ENCODE measurements around the gene PATL2.

PATL2 gene

DNA sequence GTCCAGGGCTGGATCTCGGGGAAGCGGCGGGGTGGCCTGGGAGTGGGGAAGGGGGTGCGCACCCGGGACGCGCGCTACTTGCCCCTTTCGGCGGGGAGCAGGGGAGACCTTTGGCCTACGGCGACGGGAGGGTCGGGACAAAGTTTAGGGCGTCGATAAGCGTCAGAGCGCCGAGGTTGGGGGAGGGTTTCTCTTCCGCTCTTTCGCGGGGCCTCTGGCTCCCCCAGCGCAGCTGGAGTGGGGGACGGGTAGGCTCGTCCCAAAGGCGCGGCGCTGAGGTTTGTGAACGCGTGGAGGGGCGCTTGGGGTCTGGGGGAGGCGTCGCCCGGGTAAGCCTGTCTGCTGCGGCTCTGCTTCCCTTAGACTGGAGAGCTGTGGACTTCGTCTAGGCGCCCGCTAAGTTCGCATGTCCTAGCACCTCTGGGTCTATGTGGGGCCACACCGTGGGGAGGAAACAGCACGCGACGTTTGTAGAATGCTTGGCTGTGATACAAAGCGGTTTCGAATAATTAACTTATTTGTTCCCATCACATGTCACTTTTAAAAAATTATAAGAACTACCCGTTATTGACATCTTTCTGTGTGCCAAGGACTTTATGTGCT lies 721 bp upstream of the PATL2 start:
- Histone ChIP-seq H3K9ac (peak overlapping the region; percentile 97), H2AFZ (ENCODE audit: low read depth) (no peak overlapping the region), H3K4me2 (peak overlapping the region; percentile 96), H3K27ac (peak overlapping the region; percentile 92), H3K4me1 (ENCODE audit: low read depth, poor library complexity, severe bottlenecking) (peaks cover 49% of the 10 kb centered on the region), H3K79me2 (ENCODE audit: insufficient read depth, low read depth) (peaks cover 54% of the 10 kb centered on the region), H3K27me3 (ENCODE audit: insufficient read depth, low read depth) (no peaks in the 10 kb centered on the region), H3K4me3 (IDR thresholded peaks at IDR 0.05; ENCODE audit: insufficient read depth, low read depth, low read length) (no peak overlapping the region), H4K20me1 (ENCODE audit: insufficient read depth) (peaks cover 36% of the 10 kb centered on the region), H3K36me3 (ENCODE audit: insufficient read depth) (peaks cover 13% of the 10 kb centered on the region)
- TF ChIP-seq, protein P1, sequence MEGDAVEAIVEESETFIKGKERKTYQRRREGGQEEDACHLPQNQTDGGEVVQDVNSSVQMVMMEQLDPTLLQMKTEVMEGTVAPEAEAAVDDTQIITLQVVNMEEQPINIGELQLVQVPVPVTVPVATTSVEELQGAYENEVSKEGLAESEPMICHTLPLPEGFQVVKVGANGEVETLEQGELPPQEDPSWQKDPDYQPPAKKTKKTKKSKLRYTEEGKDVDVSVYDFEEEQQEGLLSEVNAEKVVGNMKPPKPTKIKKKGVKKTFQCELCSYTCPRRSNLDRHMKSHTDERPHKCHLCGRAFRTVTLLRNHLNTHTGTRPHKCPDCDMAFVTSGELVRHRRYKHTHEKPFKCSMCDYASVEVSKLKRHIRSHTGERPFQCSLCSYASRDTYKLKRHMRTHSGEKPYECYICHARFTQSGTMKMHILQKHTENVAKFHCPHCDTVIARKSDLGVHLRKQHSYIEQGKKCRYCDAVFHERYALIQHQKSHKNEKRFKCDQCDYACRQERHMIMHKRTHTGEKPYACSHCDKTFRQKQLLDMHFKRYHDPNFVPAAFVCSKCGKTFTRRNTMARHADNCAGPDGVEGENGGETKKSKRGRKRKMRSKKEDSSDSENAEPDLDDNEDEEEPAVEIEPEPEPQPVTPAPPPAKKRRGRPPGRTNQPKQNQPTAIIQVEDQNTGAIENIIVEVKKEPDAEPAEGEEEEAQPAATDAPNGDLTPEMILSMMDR (conservative IDR thresholded peaks at IDR 0.05; ENCODE audit: low read depth, low read length), result no peak

DNA sequence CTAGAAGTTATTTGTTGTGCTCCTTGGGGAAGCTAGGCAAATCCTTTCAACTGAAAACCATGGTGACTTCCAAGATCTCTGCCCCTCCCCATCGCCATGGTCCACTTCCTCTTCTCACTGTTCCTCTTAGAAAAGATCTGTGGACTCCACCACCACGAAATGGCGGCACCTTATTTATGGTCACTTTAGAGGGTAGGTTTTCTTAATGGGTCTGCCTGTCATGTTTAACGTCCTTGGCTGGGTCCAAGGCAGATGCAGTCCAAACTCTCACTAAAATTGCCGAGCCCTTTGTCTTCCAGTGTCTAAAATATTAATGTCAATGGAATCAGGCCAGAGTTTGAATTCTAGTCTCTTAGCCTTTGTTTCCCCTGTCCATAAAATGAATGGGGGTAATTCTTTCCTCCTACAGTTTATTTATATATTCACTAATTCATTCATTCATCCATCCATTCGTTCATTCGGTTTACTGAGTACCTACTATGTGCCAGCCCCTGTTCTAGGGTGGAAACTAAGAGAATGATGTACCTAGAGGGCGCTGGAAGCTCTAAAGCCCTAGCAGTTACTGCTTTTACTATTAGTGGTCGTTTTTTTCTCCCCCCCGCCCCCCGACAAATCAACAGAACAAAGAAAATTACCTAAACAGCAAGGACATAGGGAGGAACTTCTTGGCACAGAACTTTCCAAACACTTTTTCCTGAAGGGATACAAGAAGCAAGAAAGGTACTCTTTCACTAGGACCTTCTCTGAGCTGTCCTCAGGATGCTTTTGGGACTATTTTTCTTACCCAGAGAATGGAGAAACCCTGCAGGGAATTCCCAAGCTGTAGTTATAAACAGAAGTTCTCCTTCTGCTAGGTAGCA lies 657 bp downstream of the PATL2 start:
- H3K27me3 ChIP-seq (ENCODE audit: insufficient read depth, low read depth), result no peaks in the 10 kb centered on the region
- TF ChIP-seq, protein P1 (conservative IDR thresholded peaks at IDR 0.05; ENCODE audit: low read depth, low read length), result peak; percentile 44
- H2AFZ ChIP-seq (ENCODE audit: low read depth), result peak overlapping the region; percentile 81
- H4K20me1 ChIP-seq (ENCODE audit: insufficient read depth), result peaks cover 28% of the 10 kb centered on the region
- H3K4me1 ChIP-seq (ENCODE audit: low read depth, poor library complexity, severe bottlenecking), result peaks cover 35% of the 10 kb centered on the region
- H3K9ac ChIP-seq, result peak overlapping the region; percentile 97
- H3K27ac ChIP-seq, result peak overlapping the region; percentile 92
- H3K4me2 ChIP-seq, result peak overlapping the region; percentile 39
- H3K4me3 ChIP-seq (IDR thresholded peaks at IDR 0.05; ENCODE audit: insufficient read depth, low read depth, low read length), result no peak overlapping the region
- peaks cover 42% of the 10 kb centered on the region for H3K79me2 ChIP-seq (ENCODE audit: insufficient read depth, low read depth)
- peaks cover under 1% of the 10 kb centered on the region; the same call in 1 of the 2 replicates for H3K36me3 ChIP-seq (ENCODE audit: insufficient read depth)

DNA sequence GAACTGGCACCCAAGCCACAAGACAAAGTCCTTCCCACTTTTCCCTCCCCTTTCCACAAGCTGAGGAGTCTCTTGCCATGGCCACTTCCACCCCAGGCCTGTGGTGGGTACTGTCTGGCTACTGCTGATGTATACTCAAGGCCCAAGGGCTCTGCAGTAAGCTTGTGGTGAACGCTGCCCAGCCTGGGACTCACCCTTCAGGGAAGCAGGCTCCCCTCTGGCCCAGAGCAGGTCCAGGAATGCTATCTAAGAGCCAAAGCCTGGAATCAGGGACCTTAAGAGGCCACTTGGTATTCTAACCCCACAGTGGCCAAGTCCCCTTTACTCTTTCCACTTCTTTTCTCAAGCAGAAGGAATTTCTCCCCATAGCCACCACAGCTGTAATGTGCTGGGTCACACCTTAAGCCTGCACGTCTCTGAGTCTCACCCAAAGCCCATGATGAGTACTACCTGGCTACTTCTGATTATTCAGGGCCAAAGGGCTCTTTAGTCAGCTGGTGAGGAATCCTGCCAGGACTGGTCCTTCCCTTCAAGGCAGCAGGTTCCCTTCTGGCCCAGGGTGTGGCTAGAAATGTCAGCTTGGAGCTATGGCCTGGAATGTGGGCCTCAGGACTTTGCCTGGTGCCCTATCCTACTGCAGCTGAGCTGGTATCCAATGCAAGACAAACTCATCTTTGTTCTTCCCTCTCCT lies 4.0 kb downstream of the PATL2 start:
- TF ChIP-seq, protein P1 (conservative IDR thresholded peaks at IDR 0.05; ENCODE audit: low read depth, low read length), result no peak
- Histone ChIP-seq H3K79me2 (ENCODE audit: insufficient read depth, low read depth) (peaks cover 8% of the 10 kb centered on the region), H3K27ac (no peak overlapping the region), H3K4me2 (no peak overlapping the region), H4K20me1 (ENCODE audit: insufficient read depth) (no peaks in the 10 kb centered on the region), H3K36me3 (ENCODE audit: insufficient read depth) (no peaks in the 10 kb centered on the region), H3K4me1 (ENCODE audit: low read depth, poor library complexity, severe bottlenecking) (peaks cover 10% of the 10 kb centered on the region), H2AFZ (ENCODE audit: low read depth) (no peak overlapping the region), H3K9ac (no peak overlapping the region), H3K27me3 (ENCODE audit: insufficient read depth, low read depth) (no peaks in the 10 kb centered on the region), H3K4me3 (IDR thresholded peaks at IDR 0.05; ENCODE audit: insufficient read depth, low read depth, low read length) (no peak overlapping the region)

DNA sequence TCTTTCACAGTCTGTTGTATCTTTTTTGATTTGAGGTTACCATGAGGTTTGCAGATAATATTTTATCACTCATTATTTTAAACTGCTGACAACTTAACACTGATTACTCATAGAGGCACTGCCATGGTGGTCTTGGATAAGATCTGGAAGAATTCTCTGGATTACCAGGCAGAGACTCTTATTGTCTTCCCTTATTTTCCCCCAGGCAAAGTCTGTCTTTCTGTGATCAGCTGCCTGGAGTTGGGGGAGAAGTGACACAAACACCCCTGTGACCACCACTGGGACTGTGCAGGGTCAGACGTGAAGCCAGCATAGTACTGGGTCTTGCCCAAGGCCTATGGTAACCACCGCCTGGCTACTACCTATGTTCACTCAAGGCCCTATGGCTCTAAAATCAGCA lies 4.7 kb downstream of the PATL2 start:
- Histone ChIP-seq H3K79me2 (ENCODE audit: insufficient read depth, low read depth) (peaks cover 1% of the 10 kb centered on the region), H3K4me2 (no peak overlapping the region), H4K20me1 (ENCODE audit: insufficient read depth) (no peaks in the 10 kb centered on the region), H3K4me3 (IDR thresholded peaks at IDR 0.05; ENCODE audit: insufficient read depth, low read depth, low read length) (no peak overlapping the region), H3K9ac (no peak overlapping the region), H3K27me3 (ENCODE audit: insufficient read depth, low read depth) (no peaks in the 10 kb centered on the region), H3K4me1 (ENCODE audit: low read depth, poor library complexity, severe bottlenecking) (peaks cover 10% of the 10 kb centered on the region), H2AFZ (ENCODE audit: low read depth) (no peak overlapping the region), H3K27ac (no peak overlapping the region), H3K36me3 (ENCODE audit: insufficient read depth) (no peaks in the 10 kb centered on the region)
- TF ChIP-seq, protein P1 (conservative IDR thresholded peaks at IDR 0.05; ENCODE audit: low read depth, low read length), result no peak
